ENCODE data around the gene RBP4. TPM values are rescaled to one million over a fixed set of nuclear protein-coding genes. Genes with fewer than 3 reads are reported as not detected.

The RBP4 gene
- total RNA-seq, 4 donors from 2014 or later = 628 to 1,485 (median 1,176) TPM

DNA sequence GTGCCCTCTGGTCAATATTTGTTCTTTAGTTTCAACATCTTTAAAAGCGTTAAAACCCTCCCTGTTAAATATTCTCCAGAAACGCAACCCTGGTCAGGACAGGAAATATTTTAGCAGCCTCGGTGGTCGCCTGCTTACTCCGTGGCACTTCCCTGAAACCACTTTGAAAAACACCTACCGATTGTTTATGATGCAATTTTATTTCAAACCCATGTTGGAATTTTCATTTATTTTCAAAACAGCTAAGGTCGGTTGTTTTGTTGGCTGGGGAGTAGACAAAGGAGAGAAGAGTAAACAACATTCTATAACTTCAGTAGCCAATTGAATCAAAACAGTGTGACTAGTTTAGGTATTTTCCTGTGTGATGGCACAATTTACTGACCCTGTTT lies 733 bp upstream of the RBP4 start:
- TF ChIP-seq, protein P1, sequence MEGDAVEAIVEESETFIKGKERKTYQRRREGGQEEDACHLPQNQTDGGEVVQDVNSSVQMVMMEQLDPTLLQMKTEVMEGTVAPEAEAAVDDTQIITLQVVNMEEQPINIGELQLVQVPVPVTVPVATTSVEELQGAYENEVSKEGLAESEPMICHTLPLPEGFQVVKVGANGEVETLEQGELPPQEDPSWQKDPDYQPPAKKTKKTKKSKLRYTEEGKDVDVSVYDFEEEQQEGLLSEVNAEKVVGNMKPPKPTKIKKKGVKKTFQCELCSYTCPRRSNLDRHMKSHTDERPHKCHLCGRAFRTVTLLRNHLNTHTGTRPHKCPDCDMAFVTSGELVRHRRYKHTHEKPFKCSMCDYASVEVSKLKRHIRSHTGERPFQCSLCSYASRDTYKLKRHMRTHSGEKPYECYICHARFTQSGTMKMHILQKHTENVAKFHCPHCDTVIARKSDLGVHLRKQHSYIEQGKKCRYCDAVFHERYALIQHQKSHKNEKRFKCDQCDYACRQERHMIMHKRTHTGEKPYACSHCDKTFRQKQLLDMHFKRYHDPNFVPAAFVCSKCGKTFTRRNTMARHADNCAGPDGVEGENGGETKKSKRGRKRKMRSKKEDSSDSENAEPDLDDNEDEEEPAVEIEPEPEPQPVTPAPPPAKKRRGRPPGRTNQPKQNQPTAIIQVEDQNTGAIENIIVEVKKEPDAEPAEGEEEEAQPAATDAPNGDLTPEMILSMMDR (IDR thresholded peaks at IDR 0.05; ENCODE audit: low read depth) = no peak

DNA sequence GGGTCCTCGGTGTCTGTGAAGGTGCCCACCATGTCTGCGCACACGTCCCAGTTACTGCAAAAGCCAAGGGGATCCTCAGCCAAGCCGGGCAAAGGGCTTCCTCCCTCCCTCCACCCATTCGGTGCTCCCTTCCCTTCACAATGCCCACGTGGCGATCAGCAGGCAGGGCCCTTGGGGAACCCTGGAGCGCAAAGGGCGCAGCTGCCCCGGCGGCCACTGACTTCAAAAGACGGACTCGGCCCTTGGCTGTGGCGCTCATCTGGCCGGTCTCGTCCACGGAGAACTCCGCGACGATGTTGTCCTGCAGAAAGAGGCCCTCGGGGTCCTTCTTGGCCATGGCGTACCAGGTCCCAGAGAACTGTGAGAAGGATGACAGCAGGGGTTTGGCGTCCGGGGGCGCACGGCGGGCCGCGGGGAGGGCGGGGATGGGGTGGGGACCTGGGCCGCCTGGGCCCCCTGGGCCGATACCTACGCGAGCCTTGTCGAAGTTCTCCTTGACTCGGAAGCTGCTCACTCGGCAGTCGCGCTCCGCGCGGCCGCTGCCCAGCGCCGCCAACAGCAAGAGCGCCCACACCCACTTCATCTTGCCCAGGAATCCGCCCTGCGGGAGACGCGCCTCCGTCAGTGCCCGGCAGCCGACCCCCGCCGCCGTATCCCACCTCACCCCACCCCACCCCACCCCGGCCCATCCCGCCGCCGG lies 439 bp downstream of the RBP4 start:
- TF ChIP-seq, protein P1 (IDR thresholded peaks at IDR 0.05; ENCODE audit: low read depth) = no peak

DNA sequence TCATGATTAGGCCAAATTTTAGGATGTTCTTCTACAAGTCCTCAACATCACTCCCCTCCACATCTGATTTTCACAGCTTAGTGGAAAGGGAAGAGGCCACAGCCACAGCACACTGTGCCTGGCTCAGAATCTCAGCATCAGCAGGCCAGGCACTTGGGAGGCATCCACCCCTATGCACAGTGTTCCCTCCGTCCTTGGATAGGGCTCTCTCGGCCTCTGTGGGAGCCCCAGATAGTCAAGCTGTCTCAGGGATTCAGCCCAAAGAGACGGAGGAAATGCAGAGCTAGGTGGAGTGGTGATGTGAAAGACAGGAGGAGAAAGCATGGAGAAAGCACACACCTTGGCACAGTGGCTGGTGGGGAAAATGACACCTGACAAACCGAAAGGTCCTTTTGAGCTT lies 1.3 kb downstream of the RBP4 start:
- TF ChIP-seq, protein P1 (IDR thresholded peaks at IDR 0.05; ENCODE audit: low read depth) = no peak

DNA sequence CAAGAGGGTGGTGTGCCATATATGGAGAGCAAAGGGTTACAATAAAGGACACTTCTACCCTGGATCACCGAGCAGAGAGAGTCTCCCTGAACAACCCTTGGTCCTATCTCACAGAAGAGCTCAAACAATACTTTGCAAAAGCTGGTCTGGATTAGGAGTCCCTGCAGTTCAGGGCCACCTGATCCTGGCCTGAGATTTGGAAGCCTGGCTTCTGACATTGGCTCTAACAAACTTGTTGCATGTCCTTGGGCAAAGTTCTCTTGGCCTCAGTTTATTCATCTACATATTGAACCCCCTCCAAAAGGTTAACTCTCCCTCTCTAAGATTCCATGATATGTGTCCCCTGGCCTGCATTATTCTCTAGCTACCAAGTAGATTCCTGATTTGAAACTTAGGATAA lies 1.7 kb downstream of the RBP4 start:
- TF ChIP-seq, protein P1 (IDR thresholded peaks at IDR 0.05; ENCODE audit: low read depth) = no peak

DNA sequence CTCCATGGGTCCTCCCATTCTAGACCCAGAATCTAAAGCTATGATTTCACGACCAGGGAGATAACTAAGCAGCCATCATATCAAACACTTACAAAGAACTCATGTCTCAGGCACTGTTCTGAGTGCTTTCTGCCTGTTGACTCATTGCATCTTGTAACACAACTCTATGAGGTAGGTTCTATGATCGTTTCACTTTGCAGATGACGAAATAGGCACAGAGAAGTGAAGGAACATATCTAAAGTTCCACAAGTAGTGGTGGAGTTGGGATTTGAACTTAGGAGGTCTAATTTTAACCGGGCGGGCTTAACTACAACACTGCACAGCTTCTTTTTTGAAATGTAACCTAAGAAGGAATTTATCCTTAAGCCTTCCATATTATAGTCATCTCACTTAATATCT lies 2.9 kb downstream of the RBP4 start:
- TF ChIP-seq, protein P1 (IDR thresholded peaks at IDR 0.05; ENCODE audit: low read depth) = no peak

DNA sequence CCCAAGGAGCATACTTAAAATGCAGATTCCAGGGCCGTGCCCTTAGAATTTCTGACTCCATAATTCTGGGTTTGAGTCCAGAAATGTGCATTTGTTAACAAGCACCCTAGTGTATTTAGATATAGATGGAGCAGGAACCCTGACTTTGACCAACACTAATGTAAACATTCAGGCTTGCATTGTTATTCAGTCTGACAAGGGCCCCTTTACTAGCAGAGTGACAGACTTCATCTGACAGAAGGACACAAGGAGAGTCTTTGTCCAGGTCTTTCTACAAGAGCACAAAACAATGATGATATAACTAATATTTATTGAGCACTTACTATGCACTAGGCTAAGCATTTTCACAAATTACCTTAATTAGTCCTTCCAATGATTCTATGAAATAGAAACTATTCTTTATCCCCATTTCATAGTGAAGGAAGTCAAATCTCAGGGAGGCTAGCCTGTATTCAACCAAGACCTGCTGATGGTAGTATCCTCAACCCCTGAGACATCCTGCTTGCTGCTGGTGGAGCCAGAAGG lies 3.9 kb downstream of the RBP4 start:
- TF ChIP-seq, protein P1 (IDR thresholded peaks at IDR 0.05; ENCODE audit: low read depth) = no peak

DNA sequence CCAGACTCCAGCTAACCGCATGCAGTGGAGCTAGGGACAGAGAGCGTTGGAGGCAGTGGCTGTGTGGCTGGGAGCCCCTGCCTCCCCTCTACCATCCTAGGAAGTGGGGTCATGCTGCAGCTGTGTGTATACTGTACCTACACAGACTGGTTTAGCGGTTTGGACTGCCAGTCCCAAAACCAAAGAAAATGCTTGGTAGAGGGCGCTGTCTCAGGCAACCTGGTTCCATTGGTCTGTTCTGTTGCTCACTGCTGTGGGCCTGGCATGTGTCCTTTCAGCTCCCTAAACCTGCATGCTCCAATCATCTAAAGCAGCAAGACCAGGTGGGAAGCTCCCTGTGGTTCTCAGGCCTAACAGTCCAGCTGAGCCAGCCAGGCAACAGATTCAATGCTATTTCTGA lies 4.5 kb downstream of the RBP4 start:
- TF ChIP-seq, protein P1 (IDR thresholded peaks at IDR 0.05; ENCODE audit: low read depth) = no peak
